Sigmoid colon (tissue), 4 donors: ENCODE data around the gene MAK.

ENCODE experiments used
- CTCF ChIP-seq, 4 experiments: fragments of 450-650 bp in 3 of 4; fragments of 200-600 bp in 1 of 4; IDR thresholded peaks; one replicate each; pipeline ENCODE4 v1.5.1; 2016 to 2019; ENCODE audit warnings: antibody characterized with exemption in 4 of 4, mild to moderate bottlenecking in 3 of 4, moderate library complexity in 2 of 4
- EP300 ChIP-seq, 4 donors: sonication (generic); formaldehyde crosslinking; IDR thresholded peaks; one replicate each; pipeline ENCODE4 v1.6.1; 2017; ENCODE audit warnings: antibody characterized with exemption in 4 of 4
- POLR2A ChIP-seq, 2 donors: fragments of 450-650 bp; IDR thresholded peaks; one replicate each; pipeline ENCODE4 v1.6.1; 2016; ENCODE audit warnings: antibody characterized with exemption in 2 of 2, mild to moderate bottlenecking in 2 of 2, moderate library complexity in 2 of 2
- POLR2AphosphoS5 ChIP-seq, 4 donors: sonication (generic); formaldehyde crosslinking; IDR thresholded peaks; one replicate each; pipeline ENCODE4 v1.6.1; 2017; ENCODE audit warnings: antibody characterized with exemption in 4 of 4

- TF ChIP-seq CTCF (IDR thresholded peaks at IDR 0.05) (no peak), POLR2A (IDR thresholded peaks at IDR 0.05) (no peak), POLR2AphosphoS5 (IDR thresholded peaks at IDR 0.05) (no peak), EP300 (IDR thresholded peaks at IDR 0.05) (no peak)
Observed at GRCh38 chr6:10824297-10824696, 14.0 kb downstream of the MAK start.
